ENCODE measurements around the gene RNF10.

DNA sequence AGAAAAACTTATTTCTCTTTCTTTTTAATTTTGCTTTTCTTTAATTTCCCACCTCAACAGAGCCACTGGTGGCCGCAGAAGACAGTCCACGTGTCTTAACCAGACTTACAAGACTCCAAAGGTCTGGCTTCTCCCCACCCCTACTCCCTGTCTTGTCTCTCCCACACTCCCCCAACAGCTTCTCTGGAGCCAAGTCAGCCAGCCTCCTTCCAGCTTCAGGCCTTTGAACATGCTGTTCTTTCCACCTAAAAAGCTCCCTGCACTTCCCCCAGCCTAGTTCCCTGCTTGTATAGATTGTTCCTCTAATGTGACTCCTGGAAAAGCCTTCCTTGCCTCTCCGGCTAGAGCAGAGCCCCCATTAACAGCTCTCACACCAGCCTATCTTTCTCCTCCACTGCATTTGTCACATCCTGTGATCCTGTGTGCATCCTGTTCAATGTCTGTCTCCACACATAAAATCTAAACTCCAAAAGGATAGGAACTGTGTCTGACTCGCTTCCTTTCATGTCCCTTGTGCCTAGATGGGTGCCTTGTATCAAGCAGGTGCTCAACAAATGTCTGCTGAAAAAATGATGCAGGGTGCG is 46.0 kb upstream of the RNF10 start:
- TF ChIP-seq, protein P1, sequence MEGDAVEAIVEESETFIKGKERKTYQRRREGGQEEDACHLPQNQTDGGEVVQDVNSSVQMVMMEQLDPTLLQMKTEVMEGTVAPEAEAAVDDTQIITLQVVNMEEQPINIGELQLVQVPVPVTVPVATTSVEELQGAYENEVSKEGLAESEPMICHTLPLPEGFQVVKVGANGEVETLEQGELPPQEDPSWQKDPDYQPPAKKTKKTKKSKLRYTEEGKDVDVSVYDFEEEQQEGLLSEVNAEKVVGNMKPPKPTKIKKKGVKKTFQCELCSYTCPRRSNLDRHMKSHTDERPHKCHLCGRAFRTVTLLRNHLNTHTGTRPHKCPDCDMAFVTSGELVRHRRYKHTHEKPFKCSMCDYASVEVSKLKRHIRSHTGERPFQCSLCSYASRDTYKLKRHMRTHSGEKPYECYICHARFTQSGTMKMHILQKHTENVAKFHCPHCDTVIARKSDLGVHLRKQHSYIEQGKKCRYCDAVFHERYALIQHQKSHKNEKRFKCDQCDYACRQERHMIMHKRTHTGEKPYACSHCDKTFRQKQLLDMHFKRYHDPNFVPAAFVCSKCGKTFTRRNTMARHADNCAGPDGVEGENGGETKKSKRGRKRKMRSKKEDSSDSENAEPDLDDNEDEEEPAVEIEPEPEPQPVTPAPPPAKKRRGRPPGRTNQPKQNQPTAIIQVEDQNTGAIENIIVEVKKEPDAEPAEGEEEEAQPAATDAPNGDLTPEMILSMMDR (IDR thresholded peaks at IDR 0.05; ENCODE audit: insufficient read depth, low read depth, low read length) = no peak
- TF ChIP-seq EZH2 (IDR thresholded peaks at IDR 0.05; ENCODE audit: insufficient read depth, low read length) = no peak
